HepG2 (cell line): ENCODE data around the gene DNAJC21. TPM values are rescaled to one million over a fixed set of nuclear protein-coding genes. Genes with fewer than 3 reads are reported as not detected.

Experiments used
- AFF4 ChIP-seq: sonication (generic); formaldehyde crosslinking; IDR thresholded peaks from 2 replicates; pipeline ENCODE4 v1.4.0; 2020; ENCODE audit warnings: missing genetic modification reagents
- ATF4 ChIP-seq, 2 experiments: fragments of 450-650 bp in 1 of 2; sonication (generic) in 1 of 2; formaldehyde crosslinking; IDR thresholded peaks; 2 replicates each; pipeline versions ENCODE4 v1.5.0 to v1.8.0; 2020 to 2022; ENCODE audit warnings: mild to moderate bottlenecking in 1 of 2, missing genetic modification reagents in 1 of 2
- PCBP1 ChIP-seq: fragments of 200-400 bp; formaldehyde crosslinking; IDR thresholded peaks from 2 replicates; pipeline ENCODE4 v1.6.1; 2017; ENCODE audit warnings: mild to moderate bottlenecking, low read depth, low read length, borderline replicate concordance
- POLR2A ChIP-seq, 2 experiments: IDR thresholded peaks; 2 replicates each; pipeline ENCODE4 v1.6.1; 2011; ENCODE audit warnings: low read depth in 2 of 2, low read length in 2 of 2, mild to moderate bottlenecking in 1 of 2, moderate library complexity in 1 of 2; ENCODE audit not compliant: insufficient read depth in 1 of 2
- ZBTB1 ChIP-seq: sonication (generic); formaldehyde crosslinking; IDR thresholded peaks from 2 replicates; pipeline ENCODE4 v1.4.0; 2020; ENCODE audit warnings: missing genetic modification reagents, borderline replicate concordance
- ZNF780A ChIP-seq: sonication (generic); formaldehyde crosslinking; IDR thresholded peaks from 2 replicates; pipeline ENCODE4 v1.8.0; 2022; ENCODE audit warnings: mild to moderate bottlenecking, missing genetic modification reagents, moderate library complexity
- ZSCAN12 ChIP-seq: sonication (generic); formaldehyde crosslinking; IDR thresholded peaks from 2 replicates; pipeline ENCODE4 v1.9.0; 2021; ENCODE audit warnings: mild to moderate bottlenecking, missing genetic modification reagents
- polyA plus RNA-seq, 8 experiments: library from polyadenylated mRNA; depleted of rRNA in 3 of 8; stranded (reverse) in 7 of 8; unstranded in 1 of 8; fragments of >200 nt; fragmentation: Illumina TruSeq in 4 of 8; extraction: Trizol in 4 of 8; gene quantifications; 2 replicates each; pipeline versions ENCODE4 v1.2.1 to v1.2.3, GENCODE V29; 2011 to 2016; ENCODE audit warnings: low read depth in 4 of 8, missing spikeins in 1 of 8, mixed read lengths in 1 of 8; ENCODE audit not compliant: insufficient read depth in 1 of 8
- total RNA-seq, 5 experiments: library from RNA; depleted of rRNA; stranded (reverse); fragments of >200 nt; fragmentation: Illumina TruSeq; extraction: Trizol; gene quantifications; 2 replicates each; pipeline ENCODE4 v1.2.3, GENCODE V29; 2016; ENCODE audit warnings: low read depth in 1 of 5

The DNAJC21 gene
- total and polyA plus RNA-seq, 2 of the 13 experiments (the other 11 are each of a cell fraction or from before 2014, with no cell fraction given), result 10.9 to 41.6 TPM

- TF ChIP-seq POLR2A (IDR thresholded peaks at IDR 0.05; ENCODE audit: insufficient read depth in 1 of 2, low read depth in 2 of 2, low read length in 2 of 2), result no peak
- TF ChIP-seq AFF4 (CRISPR knock-in tag), result no peak
- TF ChIP-seq ZNF780A, result no peak
- no peak for TF ChIP-seq ZBTB1
- no peak for TF ChIP-seq PCBP1
- TF ChIP-seq ATF4 (CRISPR knock-in tag; IDR thresholded peaks at IDR 0.05), result no peak
- no peak for TF ChIP-seq ZSCAN12 (CRISPR knock-in tag)
Observed at GRCh38 chr5:34914671-34915138, 14.7 kb upstream of the DNAJC21 start (continued).
